Caco-2 (cell line): Measurements from ENCODE around the gene RERE. TPM values are rescaled to one million over a fixed set of nuclear protein-coding genes. Genes with fewer than 3 reads are reported as not detected.

Experiments used
- BruUV-seq: library from RNA; stranded (reverse); fragments of 400-500 nt; replicated peaks from 2 replicates; lab custom pipeline; 2021; lab: Mats Ljungman, UMichigan
- CTCF ChIA-PET: fragments of 300-600 bp; sonication (Branson Sonifier 250); formaldehyde crosslinking; loops from one replicate; lab custom pipeline; 2022; ENCODE audit warnings: antibody characterized with exemption; lab: Charles Lee
- POLR2A ChIA-PET: fragments of 300-600 bp; sonication (Branson Sonifier 250); formaldehyde crosslinking; loops from one replicate; lab custom pipeline; 2022; ENCODE audit warnings: antibody characterized with exemption; lab: Charles Lee
- DNase-seq, 2 experiments: peaks; one replicate each; pipeline versions ENCODE4 v3.0.0 to v3.0.0-alpha.2; 2020 to 2022
- H3K27me3 ChIP-seq: replicated peaks from 2 replicates; pipeline ENCODE4 v1.6.0; 2011; ENCODE audit warnings: low read length; ENCODE audit not compliant: control insufficient read depth, insufficient read depth
- H3K36me3 ChIP-seq: 2 replicates; pipeline ENCODE4 v1.5.1; 2011; ENCODE audit warnings: low read length; ENCODE audit not compliant: control insufficient read depth, insufficient read depth
- H3K4me1 ChIP-seq: fragments of 250-450 bp; sonication (Bioruptor Pico); 2 replicates; pipeline ENCODE4 v1.5.1; 2020; ENCODE audit warnings: mild to moderate bottlenecking
- H3K4me3 ChIP-seq: 2 replicates; pipeline ENCODE4 v1.5.1; 2011; ENCODE audit warnings: low read depth, mild to moderate bottlenecking, control low read depth, low read length
- H3K9me3 ChIP-seq: fragments of 250-450 bp; sonication (Bioruptor Pico); 2 replicates; pipeline ENCODE4 v1.5.1; 2020; ENCODE audit warnings: mild to moderate bottlenecking, moderate library complexity
- H3K27ac Mint-ChIP-seq: one replicate; pipeline ENCODE4 v1.8.0; 2022; ENCODE audit warnings: mixed read lengths; ENCODE audit not compliant: unreplicated experiment
- H3K27me3 Mint-ChIP-seq: one replicate; pipeline ENCODE4 v1.8.0; 2022; ENCODE audit warnings: mixed read lengths; ENCODE audit not compliant: insufficient read depth, unreplicated experiment
- H3K36me3 Mint-ChIP-seq: one replicate; pipeline ENCODE4 v1.8.0; 2022; ENCODE audit warnings: mild to moderate bottlenecking, mixed read lengths; ENCODE audit not compliant: insufficient read depth, unreplicated experiment
- H3K4me1 Mint-ChIP-seq: one replicate; pipeline ENCODE4 v1.8.0; 2022; ENCODE audit warnings: low read depth, mixed read lengths; ENCODE audit not compliant: unreplicated experiment
- H3K4me3 Mint-ChIP-seq: one replicate; pipeline ENCODE4 v1.8.0; 2022; ENCODE audit warnings: mild to moderate bottlenecking, moderate library complexity, mixed read lengths; ENCODE audit not compliant: unreplicated experiment
- H3K9me3 Mint-ChIP-seq: one replicate; pipeline ENCODE4 v1.8.0; 2022; ENCODE audit warnings: mixed read lengths; ENCODE audit not compliant: unreplicated experiment
- intact Hi-C: fragments of 100-400 bp; cut with micrococcal nuclease; formaldehyde crosslinking; loops from one replicate; pipeline ENCODE4 v1.10.0; 2022; ENCODE audit not compliant: unreplicated experiment
- total RNA-seq: library from RNA; stranded (reverse); gene quantifications from 2 replicates; pipeline ENCODE4 v1.2.3, GENCODE V29; 2022
- TF ChIP-seq, protein P1 (sequence below), 2 experiments: fragments of 200-600 bp in 1 of 2; IDR thresholded peaks; 1 replicate in 1 of 2; 2 replicates in 1 of 2; pipeline versions ENCODE4 v1.5.1 to v1.8.0; 2011 to 2022; ENCODE audit warnings: antibody characterized with exemption in 1 of 2, control low read depth in 1 of 2, inconsistent platforms in 1 of 2, low read depth in 1 of 2, low read length in 1 of 2, mild to moderate bottlenecking in 1 of 2, moderate library complexity in 1 of 2; ENCODE audit not compliant: insufficient read depth in 1 of 2, severe bottlenecking in 1 of 2, unreplicated experiment in 1 of 2

RERE gene
- total RNA-seq, 1 experiment from 2014 or later: 85.2 TPM

DNA sequence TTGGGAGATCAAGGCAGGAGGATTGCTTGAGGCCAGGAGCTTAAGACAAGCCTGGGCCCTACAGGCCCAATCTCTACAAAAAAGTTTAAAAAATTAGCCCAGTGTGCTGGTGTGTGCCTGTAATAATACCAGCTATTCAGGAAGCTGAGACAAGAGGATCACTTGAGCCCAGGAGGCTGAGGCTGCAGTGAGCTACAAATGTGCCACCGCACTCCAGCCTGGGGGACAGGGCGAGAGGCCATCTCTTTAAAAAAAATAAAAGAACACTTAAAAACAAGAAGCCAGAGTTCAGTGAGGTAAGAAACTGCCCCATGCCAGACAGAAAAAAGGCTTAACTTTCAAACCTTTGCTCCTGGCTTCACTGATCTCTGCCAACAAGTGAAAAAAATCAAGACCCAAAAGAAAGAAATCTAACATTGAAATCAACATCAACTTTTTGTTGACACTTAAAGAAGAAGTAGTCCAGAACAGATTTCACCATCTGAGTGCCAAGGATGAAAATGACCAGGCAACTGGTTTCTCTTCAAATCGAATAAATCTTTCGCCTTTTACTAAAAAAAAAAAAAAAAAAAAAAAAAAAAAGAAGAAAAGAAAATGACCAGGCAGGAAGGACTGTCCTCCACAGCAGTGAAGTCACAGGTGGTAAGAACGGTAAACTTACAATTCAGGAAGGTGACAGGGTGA is 448.3 kb downstream of the RERE start:
- Mint-ChIP-seq H3K4me1 (no peaks in the 10 kb centered on the region), H3K36me3 (peaks cover 31% of the 10 kb centered on the region), H3K4me3 (no peak overlapping the region), H3K9me3 (no peaks in the 10 kb centered on the region), H3K27ac (no peak overlapping the region), H3K27me3 (no peaks in the 10 kb centered on the region)
- TF ChIP-seq, protein P1, sequence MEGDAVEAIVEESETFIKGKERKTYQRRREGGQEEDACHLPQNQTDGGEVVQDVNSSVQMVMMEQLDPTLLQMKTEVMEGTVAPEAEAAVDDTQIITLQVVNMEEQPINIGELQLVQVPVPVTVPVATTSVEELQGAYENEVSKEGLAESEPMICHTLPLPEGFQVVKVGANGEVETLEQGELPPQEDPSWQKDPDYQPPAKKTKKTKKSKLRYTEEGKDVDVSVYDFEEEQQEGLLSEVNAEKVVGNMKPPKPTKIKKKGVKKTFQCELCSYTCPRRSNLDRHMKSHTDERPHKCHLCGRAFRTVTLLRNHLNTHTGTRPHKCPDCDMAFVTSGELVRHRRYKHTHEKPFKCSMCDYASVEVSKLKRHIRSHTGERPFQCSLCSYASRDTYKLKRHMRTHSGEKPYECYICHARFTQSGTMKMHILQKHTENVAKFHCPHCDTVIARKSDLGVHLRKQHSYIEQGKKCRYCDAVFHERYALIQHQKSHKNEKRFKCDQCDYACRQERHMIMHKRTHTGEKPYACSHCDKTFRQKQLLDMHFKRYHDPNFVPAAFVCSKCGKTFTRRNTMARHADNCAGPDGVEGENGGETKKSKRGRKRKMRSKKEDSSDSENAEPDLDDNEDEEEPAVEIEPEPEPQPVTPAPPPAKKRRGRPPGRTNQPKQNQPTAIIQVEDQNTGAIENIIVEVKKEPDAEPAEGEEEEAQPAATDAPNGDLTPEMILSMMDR (IDR thresholded peaks at IDR 0.05; ENCODE audit: insufficient read depth in 1 of 2, low read depth in 1 of 2, low read length in 1 of 2, severe bottlenecking in 1 of 2, unreplicated experiment in 1 of 2): no peak
- intact Hi-C loops: no loop called here
- no peak for DNase-seq
- ChIA-PET POLR2A (no interaction called here), CTCF (no interaction called here)
- Histone ChIP-seq H3K4me1 (peaks cover 4% of the 10 kb centered on the region; the same call in 1 of the 2 replicates), H3K4me3 (no peak overlapping the region), H3K9me3 (no peaks in the 10 kb centered on the region), H3K36me3 (peaks cover 3% of the 10 kb centered on the region; the same call in 1 of the 2 replicates), H3K27me3 (no peaks in the 10 kb centered on the region)
- BruUV-seq: no TSS peak

GRCh38 chr1:8367571-8368194 is 449.8 kb downstream of the RERE start:
- DNase-seq: no peak
- TF ChIP-seq, protein P1 (IDR thresholded peaks at IDR 0.05; ENCODE audit: insufficient read depth in 1 of 2, low read depth in 1 of 2, low read length in 1 of 2, severe bottlenecking in 1 of 2, unreplicated experiment in 1 of 2): no peak
- CTCF ChIA-PET: no interaction called here
- Mint-ChIP-seq H3K27ac (no peak overlapping the region), H3K4me3 (no peak overlapping the region), H3K4me1 (no peaks in the 10 kb centered on the region), H3K36me3 (peaks cover 40% of the 10 kb centered on the region), H3K9me3 (no peaks in the 10 kb centered on the region), H3K27me3 (no peaks in the 10 kb centered on the region)
- Histone ChIP-seq H3K4me1 (peaks cover 4% of the 10 kb centered on the region; the same call in 1 of the 2 replicates), H3K4me3 (no peak overlapping the region), H3K27me3 (no peaks in the 10 kb centered on the region), H3K9me3 (no peaks in the 10 kb centered on the region), H3K36me3 (peaks cover 3% of the 10 kb centered on the region; the same call in 1 of the 2 replicates)
- intact Hi-C loops: no loop called here
- POLR2A ChIA-PET: no interaction called here
- no TSS peak for BruUV-seq

- Mint-ChIP-seq H3K4me3 (no peak overlapping the region), H3K36me3 (peaks cover 48% of the 10 kb centered on the region)
- POLR2A ChIA-PET: interaction anchor here (0.6 kb wide), 1 partner anchor 921 kb away, joined by 3 read pairs; no protein-coding TSS in a partner anchor
These were observed 451.6 kb downstream of the RERE start for GRCh38 chr1:8365661-8366362.

More at GRCh38 chr1:8365661-8366362, 451.6 kb downstream of the RERE start:
- H3K4me3 ChIP-seq: no peak overlapping the region
- Mint-ChIP-seq H3K4me1 (no peaks in the 10 kb centered on the region), H3K9me3 (no peaks in the 10 kb centered on the region), H3K27me3 (no peaks in the 10 kb centered on the region), H3K27ac (no peak overlapping the region)
- no peaks in the 10 kb centered on the region for H3K9me3 ChIP-seq
- H3K36me3 ChIP-seq: peaks cover 2% of the 10 kb centered on the region; the same call in 1 of the 2 replicates
- BruUV-seq: no TSS peak
- no peaks in the 10 kb centered on the region for H3K27me3 ChIP-seq
- H3K4me1 ChIP-seq: peaks cover 4% of the 10 kb centered on the region; the same call in 1 of the 2 replicates
- TF ChIP-seq, protein P1 (IDR thresholded peaks at IDR 0.05; ENCODE audit: insufficient read depth in 1 of 2, low read depth in 1 of 2, low read length in 1 of 2, severe bottlenecking in 1 of 2, unreplicated experiment in 1 of 2): no peak
- no peak for DNase-seq
- intact Hi-C loops: no loop called here
- CTCF ChIA-PET: no interaction called here
